IMR-90 (cell line): Measurements from ENCODE around the gene ATP6V1G1.

Source experiments
- BHLHE40 ChIP-seq: fragments of 150-350 bp; IDR thresholded peaks from 2 replicates; pipeline ENCODE4 v1.6.1; 2016; ENCODE audit warnings: mild to moderate bottlenecking, low read depth, low read length
- CEBPB ChIP-seq: IDR thresholded peaks from 2 replicates; pipeline ENCODE4 v1.6.1; 2012; ENCODE audit warnings: low read depth, low read length, improper control_type of control experiment
- CTCF ChIP-seq: conservative IDR thresholded peaks from 2 replicates; pipeline ENCODE4 v1.5.1; 2012; ENCODE audit warnings: mild to moderate bottlenecking, low read depth, low read length, improper control_type of control experiment
- POLR2A ChIP-seq: IDR thresholded peaks from 2 replicates; pipeline ENCODE4 v1.6.1; 2012; ENCODE audit warnings: mild to moderate bottlenecking, low read depth, low read length
- SMC3 ChIP-seq: fragments of 150-350 bp; IDR thresholded peaks from 2 replicates; pipeline ENCODE4 v1.6.1; 2016; ENCODE audit warnings: low read depth, mild to moderate bottlenecking, antibody characterized with exemption, low read length, moderate library complexity
- USF2 ChIP-seq: fragments of 150-350 bp; IDR thresholded peaks from 2 replicates; pipeline ENCODE4 v1.6.1; 2017; ENCODE audit warnings: mild to moderate bottlenecking, antibody characterized with exemption, low read length, low read depth

- TF ChIP-seq BHLHE40, result no peak
- no peak for TF ChIP-seq CEBPB
- no peak for TF ChIP-seq CTCF
- no peak for TF ChIP-seq POLR2A
- no peak for TF ChIP-seq USF2
- no peak for TF ChIP-seq SMC3
These were observed 25.8 kb upstream of the ATP6V1G1 start for GRCh38 chr9:114561771-114562170.
